ENCODE results near the gene GLIS2.

GRCh38 chr16:4354512-4355409 lies 38.9 kb downstream of the GLIS2 start:
- TF ChIP-seq ZNF687 (IDR thresholded peaks at IDR 0.05) (no peak), POLR2A (IDR thresholded peaks at IDR 0.05; ENCODE audit: low read depth, low read length) (no peak; the same call in 1 of the 2 replicates), CEBPB (IDR thresholded peaks at IDR 0.05; ENCODE audit: borderline replicate concordance in 1 of 2, low read depth in 2 of 2, low read length in 2 of 2) (no peak)
